ENCODE measurements around the gene ZNF831. TPM values are rescaled to one million over a fixed set of nuclear protein-coding genes. Genes with fewer than 3 reads are reported as not detected.

ZNF831 gene
- polyA plus RNA-seq, 1 of the 3 experiments (the other 2 are of a cell fraction) = not detected

- CTCF ChIA-PET = no interaction called here
- H2AFZ ChIP-seq (ENCODE audit: low read depth) = no peak overlapping the region
Measured at GRCh38 chr20:59144179-59144830, 19.3 kb upstream of the ZNF831 start.

More at GRCh38 chr20:59144179-59144830, 19.3 kb upstream of the ZNF831 start:
- Histone ChIP-seq H3K27me3 (ENCODE audit: insufficient read depth) (no peaks in the 10 kb centered on the region), H3K79me2 (ENCODE audit: insufficient read depth) (no peaks in the 10 kb centered on the region), H3K4me2 (no peak overlapping the region), H3K4me3 (ENCODE audit: low read depth in 2 of 2, low read length in 1 of 2) (no peak overlapping the region), H3K27ac (ENCODE audit: low read depth in 2 of 2, low read length in 1 of 2) (no peak overlapping the region), H3K9ac (no peak overlapping the region), H3K36me3 (replicated peaks in 1 of 2; ENCODE audit: control insufficient read depth in 1 of 2, insufficient read depth in 2 of 2, low read length in 1 of 2) (no peaks in the 10 kb centered on the region), H3F3A (replicated peaks; ENCODE audit: insufficient read depth) (no peaks in the 10 kb centered on the region), H3K9me3 (no peaks in the 10 kb centered on the region), H3K9me2 (no peaks in the 10 kb centered on the region), H4K20me1 (ENCODE audit: insufficient read depth) (no peaks in the 10 kb centered on the region), H3K4me1 (ENCODE audit: control insufficient read depth in 1 of 2, insufficient read depth in 2 of 2, low read depth in 1 of 2, low read length in 1 of 2) (peaks cover 0 to 14% of the 10 kb centered on the region in 2 experiments; a peak in 2 of 4 replicates)
- DNase-seq = no peak
- POLR2A ChIA-PET = no interaction called here
- no peak for TF ChIP-seq MXI1 (IDR thresholded peaks at IDR 0.05; ENCODE audit: low read depth, low read length)
- no peak for TF ChIP-seq YY1 (IDR thresholded peaks at IDR 0.05; ENCODE audit: low read depth)
- TF ChIP-seq RAD21 (IDR thresholded peaks at IDR 0.05; ENCODE audit: low read length) = no peak
- TF ChIP-seq, protein P1, sequence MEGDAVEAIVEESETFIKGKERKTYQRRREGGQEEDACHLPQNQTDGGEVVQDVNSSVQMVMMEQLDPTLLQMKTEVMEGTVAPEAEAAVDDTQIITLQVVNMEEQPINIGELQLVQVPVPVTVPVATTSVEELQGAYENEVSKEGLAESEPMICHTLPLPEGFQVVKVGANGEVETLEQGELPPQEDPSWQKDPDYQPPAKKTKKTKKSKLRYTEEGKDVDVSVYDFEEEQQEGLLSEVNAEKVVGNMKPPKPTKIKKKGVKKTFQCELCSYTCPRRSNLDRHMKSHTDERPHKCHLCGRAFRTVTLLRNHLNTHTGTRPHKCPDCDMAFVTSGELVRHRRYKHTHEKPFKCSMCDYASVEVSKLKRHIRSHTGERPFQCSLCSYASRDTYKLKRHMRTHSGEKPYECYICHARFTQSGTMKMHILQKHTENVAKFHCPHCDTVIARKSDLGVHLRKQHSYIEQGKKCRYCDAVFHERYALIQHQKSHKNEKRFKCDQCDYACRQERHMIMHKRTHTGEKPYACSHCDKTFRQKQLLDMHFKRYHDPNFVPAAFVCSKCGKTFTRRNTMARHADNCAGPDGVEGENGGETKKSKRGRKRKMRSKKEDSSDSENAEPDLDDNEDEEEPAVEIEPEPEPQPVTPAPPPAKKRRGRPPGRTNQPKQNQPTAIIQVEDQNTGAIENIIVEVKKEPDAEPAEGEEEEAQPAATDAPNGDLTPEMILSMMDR (IDR thresholded peaks at IDR 0.05) = no peak
- no peak for TF ChIP-seq FOXM1 (IDR thresholded peaks at IDR 0.05; ENCODE audit: low read depth)
- no peak for TF ChIP-seq MEF2A (IDR thresholded peaks at IDR 0.05; ENCODE audit: borderline replicate concordance, low read depth)
- no peak for TF ChIP-seq GABPA (IDR thresholded peaks at IDR 0.05; ENCODE audit: low read depth)
- TF ChIP-seq ELF1 (IDR thresholded peaks at IDR 0.05) = no peak
- TF ChIP-seq REST (IDR thresholded peaks at IDR 0.05; ENCODE audit: low read depth, low read length) = no peak
- TF ChIP-seq PBX3 (IDR thresholded peaks at IDR 0.05) = no peak
- no peak for TF ChIP-seq ZBTB33 (IDR thresholded peaks at IDR 0.05; ENCODE audit: borderline replicate concordance, low read depth)
- no peak for TF ChIP-seq USF2 (IDR thresholded peaks at IDR 0.05; ENCODE audit: borderline replicate concordance, low read depth, low read length)
- no peak for TF ChIP-seq RXRA (IDR thresholded peaks at IDR 0.05; ENCODE audit: borderline replicate concordance, low read depth)
- TF ChIP-seq NRF1 (IDR thresholded peaks at IDR 0.05; ENCODE audit: low read depth, low read length) = no peak
- TF ChIP-seq TAF1 (IDR thresholded peaks at IDR 0.05; ENCODE audit: borderline replicate concordance, low read depth, low read length) = no peak
- TF ChIP-seq NFIC (IDR thresholded peaks at IDR 0.05; ENCODE audit: borderline replicate concordance) = no peak
- TF ChIP-seq, protein P2, sequence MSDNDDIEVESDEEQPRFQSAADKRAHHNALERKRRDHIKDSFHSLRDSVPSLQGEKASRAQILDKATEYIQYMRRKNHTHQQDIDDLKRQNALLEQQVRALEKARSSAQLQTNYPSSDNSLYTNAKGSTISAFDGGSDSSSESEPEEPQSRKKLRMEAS (IDR thresholded peaks at IDR 0.05; ENCODE audit: low read depth) = no peak
- WGBS (ENCODE audit: low lambda C conversion rate) = 35% methylated on average over 9 of the region's 9 CpGs
